Measurements from ENCODE around the gene ADAM15.

ADAM15 gene

DNA sequence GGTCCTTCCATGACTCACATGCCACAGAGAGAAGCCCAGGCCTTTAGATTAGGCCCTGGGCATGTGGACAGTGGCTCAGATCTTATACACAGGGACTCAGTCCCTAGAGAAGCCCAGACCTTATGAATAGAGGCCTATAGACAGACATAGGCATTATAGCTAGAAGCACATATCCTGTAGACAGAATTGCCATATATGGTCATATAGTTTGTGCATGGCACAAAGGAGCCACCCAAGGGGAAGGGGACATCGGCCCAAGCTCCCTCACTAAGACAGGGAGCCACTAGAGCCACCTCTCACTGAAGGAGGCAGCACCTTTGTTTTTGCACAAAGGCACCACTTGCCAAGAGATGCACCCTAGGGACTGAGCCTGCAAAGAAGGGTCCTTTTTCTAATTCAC is 25.3 kb downstream of the ADAM15 start:
- DNase-seq: no peak

GRCh38 chr1:155077346-155077745 is 26.2 kb downstream of the ADAM15 start:
- no peak for DNase-seq

DNA sequence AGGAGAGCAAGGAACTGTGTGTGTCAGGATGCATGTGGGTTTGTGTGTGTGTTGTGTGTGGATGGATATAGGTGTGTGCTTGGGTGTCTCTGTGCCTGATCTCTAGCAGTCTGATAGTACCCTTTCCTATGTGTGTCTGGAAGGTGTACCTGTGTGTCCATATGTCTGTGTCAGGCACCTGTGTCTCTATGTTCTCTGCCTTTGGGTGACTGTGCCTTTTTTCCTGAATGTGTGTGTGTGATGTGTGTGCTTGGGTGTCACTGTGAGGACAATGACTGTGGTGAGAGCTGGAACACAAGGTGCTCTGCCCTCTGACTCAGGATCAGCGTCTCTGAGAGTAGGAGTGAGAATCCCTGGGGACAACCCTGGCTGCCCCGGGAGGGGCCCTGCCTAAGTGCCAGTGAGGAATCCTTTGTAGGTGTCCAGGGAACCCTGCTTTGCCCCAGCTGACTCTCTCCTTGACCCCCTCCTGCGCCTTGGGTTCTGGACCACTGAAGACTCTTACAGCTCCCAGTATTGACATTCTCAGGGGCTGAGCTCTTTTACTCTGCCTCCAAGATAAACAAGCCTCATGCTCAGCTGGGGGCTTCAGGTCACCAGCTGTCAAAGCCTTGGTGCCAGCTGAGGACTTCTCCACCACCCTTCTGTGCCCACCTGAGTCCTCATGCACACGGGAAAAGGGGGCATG is 26.8 kb downstream of the ADAM15 start:
- no peak for DNase-seq

DNA sequence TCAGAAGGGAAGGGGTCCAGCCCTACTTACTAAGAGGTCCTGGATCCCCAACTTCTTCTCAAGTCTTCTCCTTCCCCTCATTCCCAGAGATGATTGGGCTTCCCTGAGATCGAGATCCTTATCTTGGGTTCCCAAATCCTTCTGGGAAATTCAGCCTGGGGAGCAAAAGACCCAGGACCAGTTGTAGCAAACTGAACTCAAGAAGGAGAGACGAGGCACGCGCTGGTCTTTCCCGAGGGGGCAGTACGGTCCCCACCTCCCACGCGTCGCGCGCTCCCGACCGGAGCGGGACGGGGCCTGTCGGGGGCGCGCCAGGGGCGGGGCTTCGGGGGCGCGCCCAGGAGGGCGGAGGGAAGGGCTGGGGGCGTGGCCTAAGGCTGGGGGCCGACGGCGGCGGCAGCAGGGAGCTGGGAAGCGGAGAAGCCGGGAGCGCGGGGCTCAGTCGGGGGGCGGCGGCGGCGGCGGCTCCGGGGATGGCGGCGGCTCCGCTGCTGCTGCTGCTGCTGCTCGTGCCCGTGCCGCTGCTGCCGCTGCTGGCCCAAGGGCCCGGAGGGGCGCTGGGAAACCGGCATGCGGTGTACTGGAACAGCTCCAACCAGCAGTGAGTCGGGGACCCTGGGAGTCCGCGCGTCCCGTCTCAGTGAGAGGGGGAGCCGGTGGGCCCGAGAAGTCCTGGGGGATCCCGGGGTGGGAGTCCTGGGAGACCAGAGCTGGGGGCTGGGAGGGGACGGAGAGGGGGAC is 27.5 kb downstream of the ADAM15 start, which contains the start of gene EFNA3:
Gene EFNA3 (plus strand): TSS at position 369 of the 741 bp plus-strand sequence. CDS start 105 bp downstream, at position 474.
- DNase-seq: peak; percentile 45

DNA sequence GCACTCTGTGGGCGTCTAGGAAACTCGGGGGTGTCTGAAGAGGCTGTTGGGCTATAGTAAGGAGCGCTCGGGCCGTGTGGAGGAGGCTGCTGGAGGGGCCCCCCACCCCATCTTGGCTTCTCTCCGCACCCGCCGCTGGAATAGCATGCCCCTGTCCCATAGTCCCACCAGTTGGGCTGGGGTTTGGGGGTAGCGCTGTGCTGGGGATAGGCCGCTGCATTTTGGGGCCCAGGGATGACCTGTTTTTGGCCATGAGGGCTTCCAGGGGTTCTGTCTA is 28.0 kb downstream of the ADAM15 start:
- no peak for DNase-seq

DNA sequence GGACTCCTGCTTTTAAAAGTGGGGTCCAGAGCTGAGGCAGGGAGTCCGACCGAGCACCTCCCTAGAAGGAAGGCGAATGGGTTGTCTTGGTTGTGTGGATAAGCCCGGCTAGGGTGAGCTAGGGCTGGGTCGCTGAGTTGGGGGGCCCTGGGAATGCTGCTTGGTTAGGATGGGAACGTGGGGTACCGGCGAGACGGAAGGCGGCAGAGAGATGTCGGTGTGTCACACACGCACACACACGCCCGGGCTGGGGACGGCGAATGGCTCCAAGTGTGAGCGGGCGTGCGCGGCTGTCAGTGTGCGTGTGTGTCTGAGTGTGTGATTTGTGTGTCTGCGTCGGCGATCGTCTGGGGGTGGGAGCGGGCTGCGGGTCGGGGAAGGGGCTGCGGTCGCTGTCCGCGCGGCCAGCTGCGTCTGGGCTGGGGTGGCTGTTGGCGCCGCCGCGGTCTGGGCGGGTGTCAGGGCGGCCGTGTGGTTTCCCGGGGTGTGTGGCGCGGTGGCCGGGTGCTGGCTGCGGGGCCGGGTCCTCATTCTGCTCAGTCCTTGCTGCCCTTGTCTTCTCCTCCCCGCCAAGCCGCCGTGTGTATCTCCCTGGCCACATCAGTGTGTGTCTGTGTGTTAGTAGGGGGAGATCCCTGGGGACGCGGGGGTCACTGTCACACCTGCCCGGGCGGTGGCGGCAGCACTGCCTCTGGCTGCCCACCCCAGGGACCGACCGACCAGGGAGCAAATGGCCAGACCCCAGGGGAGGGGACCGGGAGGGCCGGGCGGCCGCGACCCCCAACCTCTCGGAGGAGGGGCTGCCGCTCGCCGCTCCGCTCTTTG is 28.6 kb downstream of the ADAM15 start:
- no peak for DNase-seq

- no peak for DNase-seq
Measured at GRCh38 chr1:155080312-155081228, 29.5 kb downstream of the ADAM15 start.

DNA sequence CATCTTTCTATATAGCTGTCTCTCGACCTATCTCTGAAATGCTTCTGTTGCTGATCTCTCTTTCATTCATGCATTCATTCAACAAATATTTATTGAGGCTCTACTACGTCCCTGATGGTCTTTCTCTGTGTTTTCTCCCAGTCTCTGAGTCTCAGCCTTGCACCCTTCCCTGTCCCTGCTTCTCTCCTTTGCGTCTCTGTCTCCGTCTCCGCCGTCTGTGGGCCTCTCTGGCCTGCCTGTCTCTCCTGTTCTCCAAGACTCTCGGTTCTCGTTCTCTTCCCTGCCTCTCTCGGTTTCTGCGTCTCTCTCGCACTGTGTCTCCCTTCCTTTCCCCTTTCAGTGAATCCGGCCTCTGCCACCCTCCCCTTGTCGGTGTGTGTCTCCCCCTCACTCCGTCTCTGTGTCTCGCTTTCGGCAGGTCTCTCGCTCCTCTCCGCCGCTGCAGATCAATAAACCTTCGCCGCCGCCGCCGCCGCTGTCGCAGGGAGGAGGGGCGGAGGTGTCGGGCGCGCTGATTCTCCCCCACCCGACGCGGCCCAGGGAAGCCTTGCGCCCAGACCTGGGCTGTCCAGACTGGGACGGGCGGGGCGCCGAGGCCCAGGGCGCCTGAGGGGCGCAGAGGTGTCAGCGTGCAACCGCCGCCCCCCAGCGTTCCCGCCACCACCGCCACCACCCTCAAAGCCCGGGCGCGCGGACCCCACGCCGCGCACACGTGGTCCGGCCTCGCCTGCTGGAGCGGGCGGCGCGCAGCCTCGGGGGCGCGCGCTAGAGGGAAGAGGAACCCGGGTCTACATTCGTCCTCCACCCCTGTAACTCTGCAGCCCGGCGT is 30.6 kb downstream of the ADAM15 start:
- no peak for DNase-seq

GRCh38 chr1:155082301-155083051 is 31.4 kb downstream of the ADAM15 start:
- no peak for DNase-seq

DNA sequence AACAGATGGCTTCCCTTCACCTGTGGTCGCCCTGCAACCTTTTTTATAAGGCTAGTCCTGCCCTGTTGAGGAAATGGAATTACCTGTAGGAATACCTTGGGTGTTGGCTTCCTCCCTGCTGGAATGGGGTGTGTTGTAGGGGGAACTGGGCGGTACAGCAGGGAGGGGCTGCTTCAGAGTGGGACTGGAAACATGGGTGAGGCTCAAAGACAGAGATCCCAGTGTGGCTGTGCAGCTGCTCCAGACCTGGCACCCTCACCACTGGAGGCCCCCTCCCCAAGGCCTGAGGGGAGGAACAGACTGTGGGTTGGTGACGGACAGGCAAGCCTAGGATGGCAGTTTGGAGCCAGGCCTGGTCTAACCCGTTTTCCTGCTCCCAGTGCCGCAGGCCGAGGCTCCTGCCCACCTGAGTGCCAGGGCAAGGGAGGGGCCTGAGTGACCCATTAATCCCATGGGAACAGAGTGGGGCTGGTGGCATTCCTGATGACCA is 32.0 kb downstream of the ADAM15 start:
- no peak for DNase-seq

GRCh38 chr1:155083865-155084721 is 33.0 kb downstream of the ADAM15 start:
- no peak for DNase-seq

- DNase-seq: peak; percentile 89
Measured at GRCh38 chr1:155084722-155085503, 33.8 kb downstream of the ADAM15 start.

DNA sequence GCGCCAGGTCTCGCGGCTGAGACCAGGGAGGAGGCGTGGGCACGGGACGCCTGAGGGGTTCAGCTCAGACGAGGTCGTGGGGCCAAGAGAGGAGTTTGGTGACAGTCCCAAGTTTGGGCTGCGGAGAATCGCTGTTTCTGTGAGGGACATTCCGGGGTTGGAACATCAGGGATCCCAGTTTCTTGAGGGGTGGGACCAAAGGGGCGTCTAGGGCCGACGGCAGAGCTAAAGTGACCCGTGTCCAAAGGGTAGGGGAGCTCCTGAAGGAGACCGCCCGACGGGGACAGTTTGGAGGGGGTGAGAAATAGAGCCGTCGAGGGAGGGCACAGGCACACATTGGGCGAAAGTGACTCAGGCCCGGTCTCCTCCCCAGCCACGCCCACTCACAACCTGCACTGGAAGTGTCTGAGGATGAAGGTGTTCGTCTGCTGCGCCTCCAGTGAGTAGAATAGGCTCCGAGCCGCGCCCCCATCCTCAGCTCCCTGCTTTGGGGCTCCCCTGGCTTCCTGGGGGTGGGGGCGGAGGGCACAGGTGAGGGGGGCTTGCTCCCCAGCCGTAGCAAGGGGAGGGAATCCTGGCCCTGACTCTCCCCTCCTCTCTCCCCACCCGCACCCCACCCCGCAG is 34.5 kb downstream of the ADAM15 start:
- peak; percentile 64 for DNase-seq

DNA sequence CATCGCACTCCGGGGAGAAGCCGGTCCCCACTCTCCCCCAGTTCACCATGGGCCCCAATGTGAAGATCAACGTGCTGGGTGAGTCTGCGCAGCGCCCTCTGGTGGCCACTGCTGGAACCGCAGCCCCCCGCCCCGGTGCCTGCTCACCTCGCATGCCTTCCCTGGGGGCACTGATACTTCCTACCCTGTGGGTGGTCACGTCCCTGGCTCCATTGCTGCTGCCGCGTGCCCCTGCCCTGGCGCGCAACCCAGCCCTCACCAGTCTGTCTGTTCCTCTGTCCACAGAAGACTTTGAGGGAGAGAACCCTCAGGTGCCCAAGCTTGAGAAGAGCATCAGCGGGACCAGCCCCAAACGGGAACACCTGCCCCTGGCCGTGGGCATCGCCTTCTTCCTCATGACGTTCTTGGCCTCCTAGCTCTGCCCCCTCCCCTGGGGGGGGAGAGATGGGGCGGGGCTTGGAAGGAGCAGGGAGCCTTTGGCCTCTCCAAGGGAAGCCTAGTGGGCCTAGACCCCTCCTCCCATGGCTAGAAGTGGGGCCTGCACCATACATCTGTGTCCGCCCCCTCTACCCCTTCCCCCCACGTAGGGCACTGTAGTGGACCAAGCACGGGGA is 35.1 kb downstream of the ADAM15 start:
- DNase-seq: peak; percentile 82

DNA sequence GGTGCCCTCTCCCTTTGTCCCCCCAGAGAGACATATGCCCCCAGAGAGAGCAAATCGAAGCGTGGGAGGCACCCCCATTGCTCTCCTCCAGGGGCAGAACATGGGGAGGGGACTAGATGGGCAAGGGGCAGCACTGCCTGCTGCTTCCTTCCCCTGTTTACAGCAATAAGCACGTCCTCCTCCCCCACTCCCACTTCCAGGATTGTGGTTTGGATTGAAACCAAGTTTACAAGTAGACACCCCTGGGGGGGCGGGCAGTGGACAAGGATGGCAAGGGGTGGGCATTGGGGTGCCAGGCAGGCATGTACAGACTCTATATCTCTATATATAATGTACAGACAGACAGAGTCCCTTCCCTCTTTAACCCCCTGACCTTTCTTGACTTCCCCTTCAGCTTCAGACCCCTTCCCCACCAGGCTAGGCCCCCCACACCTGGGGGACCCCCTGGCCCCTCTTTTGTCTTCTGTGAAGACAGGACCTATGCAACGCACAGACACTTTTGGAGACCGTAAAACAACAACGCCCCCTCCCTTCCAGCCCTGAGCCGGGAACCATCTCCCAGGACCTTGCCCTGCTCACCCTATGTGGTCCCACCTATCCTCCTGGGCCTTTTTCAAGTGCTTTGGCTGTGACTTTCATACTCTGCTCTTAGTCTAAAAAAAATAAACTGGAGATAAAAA is 35.9 kb downstream of the ADAM15 start:
- DNase-seq: no peak

GRCh38 chr1:155091071-155092051 is 40.2 kb downstream of the ADAM15 start:
- peak; percentile 79 for DNase-seq

Data from activated gamma-delta T cell treated with Interleukin-2 at 50 U/mL for 16 hours (primary cell).